Measurements from ENCODE around the gene LCORL. TPM values are rescaled to one million over a fixed set of nuclear protein-coding genes. Genes with fewer than 3 reads are reported as not detected.

The LCORL gene
- total RNA-seq = 6.7 and 7.4 TPM in 2 replicates

DNA sequence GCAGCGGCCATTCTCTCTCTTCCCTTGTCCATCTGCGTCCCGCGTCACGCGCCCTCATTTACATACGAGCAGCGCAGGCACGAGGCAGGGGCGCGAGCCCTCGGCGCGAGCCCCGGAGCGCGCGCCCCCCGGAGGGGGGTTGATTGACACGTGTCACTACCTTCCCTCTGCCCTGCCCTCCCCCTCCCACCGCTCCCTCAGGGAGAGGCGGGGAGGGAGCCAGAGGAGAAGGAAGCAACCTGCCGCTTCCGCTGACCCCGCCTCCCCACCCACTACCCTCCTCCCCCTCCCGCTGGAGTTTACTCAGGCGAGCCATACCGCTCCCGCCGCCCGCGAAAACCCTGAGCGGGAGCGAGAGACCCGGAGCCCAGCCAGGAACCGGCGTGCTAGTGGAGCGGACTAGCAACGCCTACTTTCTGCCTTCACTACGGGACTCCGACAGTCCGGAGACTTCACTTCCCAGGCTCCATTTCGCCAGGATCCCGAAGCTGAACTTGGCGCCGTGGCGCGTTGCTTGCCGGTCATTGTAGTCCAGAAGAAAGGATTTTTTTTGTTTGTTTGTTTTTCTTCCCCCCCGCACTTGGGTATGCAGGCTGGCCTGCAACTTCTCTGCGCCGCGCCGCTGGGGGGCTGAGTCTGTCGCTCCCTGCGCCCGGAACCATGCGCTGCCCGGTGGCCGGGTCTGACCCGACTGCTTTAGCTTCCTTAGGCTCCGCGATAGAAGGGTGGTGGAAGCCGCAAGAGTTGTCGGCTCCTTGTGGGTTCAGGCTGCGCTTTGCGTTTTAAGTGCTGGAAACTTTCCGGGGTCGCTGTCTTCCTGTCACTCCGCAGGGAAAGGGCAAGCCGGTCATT, at the start of gene LCORL:
Gene LCORL, minus strand, starts transcription at position 36 of the 852 bp plus-strand sequence. Its CDS starts 4 bp downstream, at position 32.
- H3K4me3 ChIP-seq (ENCODE audit: low read depth, low read length) = peak within 1 kb of the TSS; percentile 79
- FAIRE-seq (no peak), DNase-seq (ENCODE audit: low read depth) (peak; percentile 90)
- H3K36me3 ChIP-seq (ENCODE audit: control insufficient read depth, insufficient read depth, low read length) = no peaks in the 10 kb centered on the region
- TF ChIP-seq, protein P1, sequence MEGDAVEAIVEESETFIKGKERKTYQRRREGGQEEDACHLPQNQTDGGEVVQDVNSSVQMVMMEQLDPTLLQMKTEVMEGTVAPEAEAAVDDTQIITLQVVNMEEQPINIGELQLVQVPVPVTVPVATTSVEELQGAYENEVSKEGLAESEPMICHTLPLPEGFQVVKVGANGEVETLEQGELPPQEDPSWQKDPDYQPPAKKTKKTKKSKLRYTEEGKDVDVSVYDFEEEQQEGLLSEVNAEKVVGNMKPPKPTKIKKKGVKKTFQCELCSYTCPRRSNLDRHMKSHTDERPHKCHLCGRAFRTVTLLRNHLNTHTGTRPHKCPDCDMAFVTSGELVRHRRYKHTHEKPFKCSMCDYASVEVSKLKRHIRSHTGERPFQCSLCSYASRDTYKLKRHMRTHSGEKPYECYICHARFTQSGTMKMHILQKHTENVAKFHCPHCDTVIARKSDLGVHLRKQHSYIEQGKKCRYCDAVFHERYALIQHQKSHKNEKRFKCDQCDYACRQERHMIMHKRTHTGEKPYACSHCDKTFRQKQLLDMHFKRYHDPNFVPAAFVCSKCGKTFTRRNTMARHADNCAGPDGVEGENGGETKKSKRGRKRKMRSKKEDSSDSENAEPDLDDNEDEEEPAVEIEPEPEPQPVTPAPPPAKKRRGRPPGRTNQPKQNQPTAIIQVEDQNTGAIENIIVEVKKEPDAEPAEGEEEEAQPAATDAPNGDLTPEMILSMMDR (IDR thresholded peaks at IDR 0.05; ENCODE audit: insufficient read depth, low read length, severe bottlenecking) = no peak
- no peaks in the 10 kb centered on the region for H3K27me3 ChIP-seq (ENCODE audit: control insufficient read depth, insufficient read depth, low read length)

DNA sequence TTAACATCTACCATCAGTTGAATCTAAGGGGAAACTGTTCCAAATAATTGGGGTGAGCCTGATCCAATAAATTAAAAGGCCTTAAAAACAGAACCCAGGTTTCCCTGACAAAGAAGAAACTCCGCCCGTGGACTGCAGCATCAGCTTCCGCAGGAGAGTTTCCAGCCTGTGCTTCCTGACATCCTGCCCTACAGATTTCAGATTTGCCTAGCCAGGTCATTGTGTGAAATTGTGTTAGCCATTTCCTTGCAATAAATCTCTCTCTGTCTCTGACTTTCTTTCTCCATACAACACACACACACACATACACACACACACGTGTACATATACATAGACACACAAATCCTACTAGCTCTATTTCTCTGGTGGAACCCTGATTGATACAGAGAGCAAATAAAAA, 48.3 kb upstream of the LCORL start:
- H3K27me3 ChIP-seq (ENCODE audit: control insufficient read depth, insufficient read depth, low read length) = no peaks in the 10 kb centered on the region
- H3K4me3 ChIP-seq (ENCODE audit: low read depth, low read length) = no peak overlapping the region
- TF ChIP-seq, protein P1 (IDR thresholded peaks at IDR 0.05; ENCODE audit: insufficient read depth, low read length, severe bottlenecking) = no peak
- no peak for DNase-seq (ENCODE audit: low read depth)
- FAIRE-seq = no peak
- H3K36me3 ChIP-seq (ENCODE audit: control insufficient read depth, insufficient read depth, low read length) = no peaks in the 10 kb centered on the region

DNA sequence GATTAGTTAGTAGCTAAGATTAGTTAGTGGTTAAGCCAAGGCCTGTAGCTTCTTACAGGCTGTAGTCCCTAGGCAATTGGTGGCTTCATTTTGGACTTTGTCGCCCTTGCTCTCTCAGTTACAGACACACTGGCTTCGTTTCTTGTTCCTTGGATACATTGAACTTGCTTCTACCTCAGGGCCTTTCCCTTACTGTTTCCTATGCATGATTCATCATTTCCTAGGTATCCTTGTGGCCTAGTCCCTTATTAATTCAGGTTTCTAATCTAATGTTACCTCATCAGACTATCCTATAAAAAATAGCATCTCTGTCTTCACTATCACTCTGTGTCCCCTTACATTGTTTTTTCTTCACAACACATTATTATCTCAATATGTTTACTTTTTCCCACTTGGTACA, 45.5 kb upstream of the LCORL start:
- FAIRE-seq = no peak
- Histone ChIP-seq H3K4me3 (ENCODE audit: low read depth, low read length) (no peak overlapping the region), H3K36me3 (ENCODE audit: control insufficient read depth, insufficient read depth, low read length) (no peaks in the 10 kb centered on the region), H3K27me3 (ENCODE audit: control insufficient read depth, insufficient read depth, low read length) (no peaks in the 10 kb centered on the region)
- peak; percentile 5 for DNase-seq (ENCODE audit: low read depth)
- TF ChIP-seq, protein P1 (IDR thresholded peaks at IDR 0.05; ENCODE audit: insufficient read depth, low read length, severe bottlenecking) = no peak

DNA sequence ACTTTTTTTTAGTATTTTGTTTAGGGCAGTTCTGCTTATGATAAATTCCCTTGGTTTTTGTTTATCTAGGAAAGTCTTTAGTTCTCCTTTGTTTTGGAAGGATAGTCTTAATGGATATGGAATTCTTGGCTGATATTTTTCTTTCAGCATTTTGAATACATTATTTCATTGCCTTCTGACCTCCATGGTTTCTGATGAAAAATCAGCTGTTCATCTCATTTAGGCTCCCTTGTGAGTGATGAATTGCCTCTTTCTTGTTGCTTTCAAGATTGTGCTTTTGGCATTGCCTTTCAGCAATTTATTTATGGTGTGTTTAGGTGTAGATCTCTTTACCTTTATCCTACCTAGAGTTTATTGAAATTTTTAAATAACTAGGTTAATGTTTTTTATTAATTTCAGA, 41.5 kb upstream of the LCORL start:
- no peak overlapping the region for H3K4me3 ChIP-seq (ENCODE audit: low read depth, low read length)
- DNase-seq (ENCODE audit: low read depth) (no peak), FAIRE-seq (no peak)
- TF ChIP-seq, protein P1 (IDR thresholded peaks at IDR 0.05; ENCODE audit: insufficient read depth, low read length, severe bottlenecking) = no peak
- H3K27me3 ChIP-seq (ENCODE audit: control insufficient read depth, insufficient read depth, low read length) = no peaks in the 10 kb centered on the region
- no peaks in the 10 kb centered on the region for H3K36me3 ChIP-seq (ENCODE audit: control insufficient read depth, insufficient read depth, low read length)

DNA sequence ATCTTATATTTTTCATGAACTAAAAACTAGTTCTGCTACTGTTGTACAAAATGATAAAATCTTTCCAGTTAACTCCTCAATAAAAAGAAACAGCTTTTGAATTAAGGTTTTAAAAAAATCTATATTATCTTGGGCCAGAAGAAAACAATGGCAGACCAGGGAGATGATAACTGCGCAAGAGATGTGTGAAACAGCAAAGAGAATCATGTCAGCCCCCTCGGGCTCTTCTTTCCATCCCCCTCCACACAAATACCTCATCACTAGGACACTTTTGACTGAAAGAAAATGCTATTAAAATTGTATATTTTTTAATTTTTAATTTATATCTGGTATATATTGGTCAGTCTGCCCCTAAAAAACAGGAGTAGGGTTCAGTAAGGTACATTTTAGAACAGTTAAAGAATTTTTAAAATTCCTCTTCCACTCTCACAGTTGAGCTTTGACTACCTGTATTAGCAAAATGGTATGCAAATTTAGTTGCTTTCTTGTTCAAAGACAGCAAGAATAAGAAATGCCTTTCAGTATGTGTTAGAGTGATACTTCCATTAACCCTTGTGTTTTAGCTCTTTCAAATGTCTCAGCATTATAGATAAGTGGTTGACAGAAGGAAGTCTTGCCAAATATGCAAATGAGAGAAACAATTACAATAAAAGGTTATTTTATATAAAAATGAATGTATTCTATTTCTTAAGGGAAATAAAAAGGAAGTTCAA, 36.4 kb upstream of the LCORL start:
- H3K36me3 ChIP-seq (ENCODE audit: control insufficient read depth, insufficient read depth, low read length) = no peaks in the 10 kb centered on the region
- FAIRE-seq = no peak
- no peak overlapping the region for H3K4me3 ChIP-seq (ENCODE audit: low read depth, low read length)
- TF ChIP-seq, protein P1 (IDR thresholded peaks at IDR 0.05; ENCODE audit: insufficient read depth, low read length, severe bottlenecking) = no peak
- no peaks in the 10 kb centered on the region for H3K27me3 ChIP-seq (ENCODE audit: control insufficient read depth, insufficient read depth, low read length)
- no peak for DNase-seq (ENCODE audit: low read depth)

Measured in bronchial epithelial cell (primary cell).